Measurements from ENCODE around the gene PUDP.

DNA sequence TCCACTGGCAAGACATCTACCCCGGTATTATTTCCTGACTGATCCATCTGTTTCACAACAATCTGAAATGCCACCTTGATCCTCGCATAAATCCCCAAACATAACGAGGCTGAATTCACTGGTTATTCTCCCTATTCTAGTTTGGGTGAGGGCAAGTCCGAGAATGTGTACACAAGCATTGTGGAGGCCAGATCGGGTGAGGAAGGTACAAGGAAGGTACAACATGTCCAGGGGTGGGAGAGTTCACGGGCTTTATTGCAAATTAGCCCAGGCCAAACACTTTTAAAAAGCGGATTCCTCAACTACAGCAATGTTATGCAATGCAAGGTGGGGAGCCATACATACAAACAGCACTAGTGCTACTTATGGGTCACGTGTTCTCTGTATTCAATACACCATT lies 82.5 kb downstream of the PUDP start:
- TF ChIP-seq POLR2AphosphoS5 (IDR thresholded peaks at IDR 0.05; ENCODE audit: borderline replicate concordance, low read depth, low read length) (no peak), EZH2 (IDR thresholded peaks at IDR 0.05) (no peak), FOXP2 (optimal IDR thresholded peaks at IDR 0.05; ENCODE audit: control extremely low read depth, extremely low read length, insufficient read depth) (no peak)

All from SK-N-MC (cell line).